SK-N-SH treated with all-trans-retinoic acid at 6 μM for 48 hours (cell line): ENCODE measurements around the gene KCTD1.

ENCODE experiments used
- ATAC-seq: fragments of 200-7000 bp; cut with Tn5 transposase; 3 replicates; pipeline ENCODE4 v1.9.1; 2020; ENCODE audit warnings: mild to moderate bottlenecking, moderate library complexity
- ARNTL ChIP-seq: fragments of 450-650 bp; formaldehyde crosslinking; IDR thresholded peaks from 2 replicates; pipeline ENCODE4 v1.5.0; 2020; ENCODE audit warnings: low read depth, mild to moderate bottlenecking, moderate library complexity, borderline replicate concordance
- BACH2 ChIP-seq: fragments of 250-450 bp; sonication (Bioruptor Pico); IDR thresholded peaks from 2 replicates; pipeline ENCODE4 v1.9.0; 2021; ENCODE audit warnings: mild to moderate bottlenecking, borderline replicate concordance
- CREB5 ChIP-seq: fragments of 250-450 bp; sonication (Bioruptor Pico); IDR thresholded peaks from 2 replicates; pipeline ENCODE4 v1.5.1; 2020; ENCODE audit warnings: low read depth, mild to moderate bottlenecking, moderate library complexity
- CSDC2 ChIP-seq: fragments of 250-450 bp; sonication (Bioruptor Pico); IDR thresholded peaks from 2 replicates; pipeline ENCODE4 v1.5.0; 2020; ENCODE audit warnings: mild to moderate bottlenecking, moderate library complexity
- CSRNP3 ChIP-seq: fragments of 250-450 bp; sonication (Bioruptor Pico); IDR thresholded peaks from 2 replicates; pipeline ENCODE4 v1.5.1; 2021; ENCODE audit warnings: mild to moderate bottlenecking, moderate library complexity
- ESRRG ChIP-seq: fragments of 250-450 bp; sonication (Bioruptor Pico); IDR thresholded peaks from 2 replicates; pipeline ENCODE4 v1.6.1; 2021; ENCODE audit warnings: mild to moderate bottlenecking
- GLIS3 ChIP-seq: fragments of 250-450 bp; sonication (Bioruptor Pico); IDR thresholded peaks from 2 replicates; pipeline ENCODE4 v1.5.0; 2020; ENCODE audit warnings: mild to moderate bottlenecking, moderate library complexity
- ISL1 ChIP-seq: fragments of 250-450 bp; sonication (Bioruptor Pico); IDR thresholded peaks from 2 replicates; pipeline ENCODE4 v2.1.2; 2022; ENCODE audit warnings: mild to moderate bottlenecking, moderate library complexity
- OSR1 ChIP-seq: fragments of 250-450 bp; sonication (Bioruptor Pico); IDR thresholded peaks from 2 replicates; pipeline ENCODE4 v1.8.0; 2022; ENCODE audit warnings: moderate library complexity, mild to moderate bottlenecking, inconsistent platforms
- PATZ1 ChIP-seq: fragments of 250-450 bp; sonication (Bioruptor Pico); IDR thresholded peaks from 2 replicates; pipeline ENCODE4 v1.8.0; 2020; ENCODE audit warnings: mild to moderate bottlenecking, moderate library complexity, borderline replicate concordance
- POU6F1 ChIP-seq: fragments of 250-450 bp; sonication (Bioruptor Pico); IDR thresholded peaks from 2 replicates; pipeline ENCODE4 v1.8.0; 2021; ENCODE audit warnings: low read depth, mild to moderate bottlenecking, moderate library complexity, borderline replicate concordance
- PPARA ChIP-seq: fragments of 250-450 bp; sonication (Bioruptor Pico); IDR thresholded peaks from 2 replicates; pipeline ENCODE4 v1.5.0; 2020; ENCODE audit warnings: mild to moderate bottlenecking, borderline replicate concordance
- RARB ChIP-seq: fragments of 250-450 bp; sonication (Bioruptor Pico); IDR thresholded peaks from 2 replicates; pipeline ENCODE4 v1.8.0; 2021; ENCODE audit warnings: mild to moderate bottlenecking, moderate library complexity
- TCF4 ChIP-seq: fragments of 250-450 bp; sonication (Bioruptor Pico); IDR thresholded peaks from 2 replicates; pipeline ENCODE4 v1.8.0; 2021; ENCODE audit warnings: mild to moderate bottlenecking, moderate library complexity, borderline replicate concordance
- TOX ChIP-seq: fragments of 250-450 bp; sonication (Bioruptor Pico); IDR thresholded peaks from 2 replicates; pipeline ENCODE4 v1.8.0; 2021; ENCODE audit warnings: mild to moderate bottlenecking, moderate library complexity, borderline replicate concordance
- TSHZ2 ChIP-seq: fragments of 250-450 bp; sonication (Bioruptor Pico); IDR thresholded peaks from 2 replicates; pipeline ENCODE4 v1.5.0; 2020; ENCODE audit warnings: mild to moderate bottlenecking, moderate library complexity
- ZC3H10 ChIP-seq: fragments of 250-450 bp; sonication (Bioruptor Pico); IDR thresholded peaks from 2 replicates; pipeline ENCODE4 v1.5.1; 2021; ENCODE audit warnings: mild to moderate bottlenecking, moderate library complexity
- ZFP30 ChIP-seq: fragments of 450-650 bp; formaldehyde crosslinking; IDR thresholded peaks from 2 replicates; pipeline ENCODE4 v1.5.0; 2022; ENCODE audit warnings: mild to moderate bottlenecking, moderate library complexity
- ZNF565 ChIP-seq: fragments of 450-650 bp; formaldehyde crosslinking; conservative IDR thresholded peaks from 2 replicates; pipeline ENCODE4 v1.5.0; 2020; ENCODE audit warnings: low read depth, mild to moderate bottlenecking, moderate library complexity
- ZNF70 ChIP-seq: fragments of 450-650 bp; formaldehyde crosslinking; IDR thresholded peaks from 2 replicates; pipeline ENCODE4 v1.5.0; 2020; ENCODE audit warnings: mild to moderate bottlenecking, moderate library complexity
- ZNF8 ChIP-seq: fragments of 450-650 bp; formaldehyde crosslinking; IDR thresholded peaks from 2 replicates; pipeline ENCODE4 v1.5.0; 2020; ENCODE audit warnings: mild to moderate bottlenecking, moderate library complexity

The KCTD1 gene

GRCh38 chr18:26409091-26409490, 139.3 kb downstream of the KCTD1 start:
- no peak for ATAC-seq
- TF ChIP-seq BACH2 (no peak), PATZ1 (CRISPR knock-in tag) (no peak), RARB (no peak), OSR1 (CRISPR knock-in tag) (no peak), TOX (no peak), ZNF8 (CRISPR knock-in tag) (no peak), ZNF565 (CRISPR knock-in tag) (no peak), CSRNP3 (CRISPR knock-in tag) (no peak), ZFP30 (CRISPR knock-in tag) (no peak), TCF4 (CRISPR knock-in tag) (no peak), PPARA (CRISPR knock-in tag) (no peak), CREB5 (CRISPR knock-in tag) (no peak), TSHZ2 (CRISPR knock-in tag) (no peak), ZNF70 (CRISPR knock-in tag) (no peak), POU6F1 (no peak), CSDC2 (CRISPR knock-in tag) (no peak), ESRRG (CRISPR knock-in tag) (no peak), GLIS3 (CRISPR knock-in tag) (no peak), ARNTL (CRISPR knock-in tag) (no peak), ZC3H10 (CRISPR knock-in tag) (no peak)

- no peak for ATAC-seq
Observed at GRCh38 chr18:26407736-26408601, 140.4 kb downstream of the KCTD1 start.

More at GRCh38 chr18:26407736-26408601, 140.4 kb downstream of the KCTD1 start:
- TF ChIP-seq CREB5 (CRISPR knock-in tag) (no peak), OSR1 (CRISPR knock-in tag) (no peak), PATZ1 (CRISPR knock-in tag) (no peak), ZNF8 (CRISPR knock-in tag) (no peak), GLIS3 (CRISPR knock-in tag) (no peak), ZC3H10 (CRISPR knock-in tag) (no peak), ESRRG (CRISPR knock-in tag) (no peak), ZFP30 (CRISPR knock-in tag) (no peak), ISL1 (no peak), ARNTL (CRISPR knock-in tag) (no peak), TOX (no peak), TSHZ2 (CRISPR knock-in tag) (no peak), BACH2 (no peak)
